Osteoblast (primary cell): ENCODE data around the gene ASCC2. TPM values are rescaled to one million over a fixed set of nuclear protein-coding genes. Genes with fewer than 3 reads are reported as not detected.

Source experiments
- DNase-seq: peaks from one replicate; pipeline ENCODE4 v3.0.0; 2011; ENCODE audit warnings: low spot score, mixed read lengths; ENCODE audit not compliant: insufficient read length; ENCODE audit errors: missing footprints
- H2AFZ ChIP-seq: 2 replicates; pipeline ENCODE4 v1.6.0; 2011; ENCODE audit warnings: mild to moderate bottlenecking, low read length
- H3K27ac ChIP-seq: 2 replicates; pipeline ENCODE4 v1.5.1; 2011; ENCODE audit warnings: mild to moderate bottlenecking, low read depth, low read length, moderate library complexity
- H3K27me3 ChIP-seq: 2 replicates; pipeline ENCODE4 v1.6.0; 2012; ENCODE audit warnings: mild to moderate bottlenecking, control low read depth, inconsistent platforms, low read length, moderate library complexity; ENCODE audit not compliant: insufficient read depth
- H3K36me3 ChIP-seq: 2 replicates; pipeline ENCODE4 v1.5.1; 2011; ENCODE audit warnings: mild to moderate bottlenecking, low read length, control low read depth, moderate library complexity; ENCODE audit not compliant: insufficient read depth
- H3K4me1 ChIP-seq: 2 replicates; pipeline ENCODE4 v1.5.1; 2011; ENCODE audit warnings: mild to moderate bottlenecking, low read length, control low read depth, moderate library complexity; ENCODE audit not compliant: insufficient read depth
- H3K4me2 ChIP-seq: 2 replicates; pipeline ENCODE4 v1.6.0; 2011; ENCODE audit warnings: mild to moderate bottlenecking, low read length; ENCODE audit not compliant: insufficient read depth
- H3K4me3 ChIP-seq: fragments of 200-600 bp; sonication (generic); 3 replicates; pipeline ENCODE4 v1.5.1; 2012; ENCODE audit warnings: mild to moderate bottlenecking, low read length, inconsistent platforms; ENCODE audit not compliant: insufficient read depth
- H3K79me2 ChIP-seq: 2 replicates; pipeline ENCODE4 v1.6.0; 2012; ENCODE audit warnings: mild to moderate bottlenecking, low read length, control low read depth, inconsistent platforms; ENCODE audit not compliant: insufficient read depth
- H3K9me3 ChIP-seq: 2 replicates; pipeline ENCODE4 v1.5.1; 2011; ENCODE audit warnings: low read depth, low read length, control low read depth
- H4K20me1 ChIP-seq: 2 replicates; pipeline ENCODE4 v1.6.0; 2012; ENCODE audit warnings: mild to moderate bottlenecking, low read length, control low read depth; ENCODE audit not compliant: insufficient read depth
- CTCF ChIP-seq: IDR thresholded peaks from 2 replicates; pipeline ENCODE4 v1.5.1; 2011; ENCODE audit warnings: mild to moderate bottlenecking, low read depth, low read length, moderate library complexity; ENCODE audit errors: extremely low read depth
- total RNA-seq: library from RNA; depleted of rRNA; stranded (reverse); fragments of >200 nt; gene quantifications from 2 replicates; pipeline ENCODE4 v1.2.3, GENCODE V29; 2012

The ASCC2 gene
- total RNA-seq, 1 donor, result 21.0 TPM

- H3K4me3 ChIP-seq, result no peak overlapping the region
- no peaks in the 10 kb centered on the region for H3K79me2 ChIP-seq
- H3K36me3 ChIP-seq, result peaks cover 61% of the 10 kb centered on the region
- TF ChIP-seq CTCF, result no peak
- H4K20me1 ChIP-seq, result no peaks in the 10 kb centered on the region
- no peaks in the 10 kb centered on the region for H3K27me3 ChIP-seq
- no peaks in the 10 kb centered on the region for H3K9me3 ChIP-seq
- H3K4me1 ChIP-seq, result peaks cover 18% of the 10 kb centered on the region
- no peak overlapping the region for H3K4me2 ChIP-seq
- no peak overlapping the region for H2AFZ ChIP-seq
- no peak overlapping the region for H3K27ac ChIP-seq
- DNase-seq, result no peak
Measured at GRCh38 chr22:29801153-29801552, 36.9 kb downstream of the ASCC2 start.

GRCh38 chr22:29799217-29799680 lies 38.8 kb downstream of the ASCC2 start:
- H3K4me1 ChIP-seq, result peaks cover 18% of the 10 kb centered on the region
- no peaks in the 10 kb centered on the region for H4K20me1 ChIP-seq
- TF ChIP-seq CTCF, result peak; percentile 15
- no peaks in the 10 kb centered on the region for H3K27me3 ChIP-seq
- H3K27ac ChIP-seq, result peak overlapping the region; percentile 75
- peaks cover 58% of the 10 kb centered on the region for H3K36me3 ChIP-seq
- peak overlapping the region; percentile 49 for H2AFZ ChIP-seq
- no peaks in the 10 kb centered on the region for H3K79me2 ChIP-seq
- no peaks in the 10 kb centered on the region for H3K9me3 ChIP-seq
- H3K4me3 ChIP-seq, result peak overlapping the region; percentile 15
- peak overlapping the region; percentile 54 for H3K4me2 ChIP-seq
- DNase-seq, result peak; percentile 98

GRCh38 chr22:29798801-29799200 lies 39.3 kb downstream of the ASCC2 start:
- Histone ChIP-seq H3K36me3 (peaks cover 54% of the 10 kb centered on the region), H3K4me2 (peak overlapping the region; percentile 54), H2AFZ (peak overlapping the region; percentile 44), H4K20me1 (no peaks in the 10 kb centered on the region), H3K27me3 (no peaks in the 10 kb centered on the region), H3K4me3 (peak overlapping the region; percentile 15), H3K27ac (peak overlapping the region; percentile 75), H3K4me1 (peaks cover 18% of the 10 kb centered on the region), H3K79me2 (no peaks in the 10 kb centered on the region), H3K9me3 (no peaks in the 10 kb centered on the region)
- TF ChIP-seq CTCF, result no peak
- peak; percentile 1 for DNase-seq

GRCh38 chr22:29798318-29798717 lies 39.8 kb downstream of the ASCC2 start:
- Histone ChIP-seq H3K36me3 (peaks cover 54% of the 10 kb centered on the region), H3K4me2 (no peak overlapping the region), H4K20me1 (no peaks in the 10 kb centered on the region), H3K4me1 (peaks cover 18% of the 10 kb centered on the region), H3K27ac (peak overlapping the region; percentile 75), H3K4me3 (no peak overlapping the region), H2AFZ (no peak overlapping the region), H3K9me3 (no peaks in the 10 kb centered on the region), H3K27me3 (no peaks in the 10 kb centered on the region), H3K79me2 (no peaks in the 10 kb centered on the region)
- no peak for TF ChIP-seq CTCF
- DNase-seq, result no peak
